Activated CD4-positive, alpha-beta T cell treated with anti-CD3 and anti-CD28 coated beads, Interleukin-2, amount 10 ng/mL, durations not matched to agents 7 days and 5 days (primary cell): ENCODE results near the gene DHRS7C. TPM values are rescaled to one million over a fixed set of nuclear protein-coding genes. Genes with fewer than 3 reads are reported as not detected.

Source experiments
- CTCF ChIA-PET: fragments of 350-600 bp; sonication (Branson Sonifier 250); formaldehyde crosslinking; loops from one replicate; lab custom pipeline; 2021; ENCODE audit warnings: antibody characterized with exemption; lab: Charles Lee
- POLR2A ChIA-PET: fragments of 350-600 bp; sonication (Branson Sonifier 250); formaldehyde crosslinking; loops from one replicate; lab custom pipeline; 2021; ENCODE audit warnings: antibody characterized with exemption; lab: Charles Lee
- DNase-seq: peaks from one replicate; pipeline ENCODE4 v3.0.0-alpha.2; 2020
- H3K27ac Mint-ChIP-seq: one replicate; pipeline ENCODE4 v1.8.0; 2021; ENCODE audit warnings: mild to moderate bottlenecking, moderate library complexity, mixed read lengths
- H3K27me3 Mint-ChIP-seq: one replicate; pipeline ENCODE4 v1.8.0; 2021; ENCODE audit warnings: mixed read lengths
- H3K36me3 Mint-ChIP-seq: one replicate; pipeline ENCODE4 v1.8.0; 2021; ENCODE audit warnings: low read depth, mixed read lengths
- H3K4me1 Mint-ChIP-seq: one replicate; pipeline ENCODE4 v1.8.0; 2021; ENCODE audit warnings: mixed read lengths
- H3K4me3 Mint-ChIP-seq: one replicate; pipeline ENCODE4 v1.8.0; 2021; ENCODE audit warnings: mild to moderate bottlenecking, moderate library complexity, mixed read lengths
- H3K9me3 Mint-ChIP-seq: one replicate; pipeline ENCODE4 v1.8.0; 2021; ENCODE audit warnings: mixed read lengths
- total RNA-seq, 2 experiments: library from RNA; stranded (reverse); gene quantifications; one replicate each; pipeline ENCODE4 v1.2.3, GENCODE V29; 2021

The DHRS7C gene
- total RNA-seq, 2 experiments from 2014 or later = not detected

DNA sequence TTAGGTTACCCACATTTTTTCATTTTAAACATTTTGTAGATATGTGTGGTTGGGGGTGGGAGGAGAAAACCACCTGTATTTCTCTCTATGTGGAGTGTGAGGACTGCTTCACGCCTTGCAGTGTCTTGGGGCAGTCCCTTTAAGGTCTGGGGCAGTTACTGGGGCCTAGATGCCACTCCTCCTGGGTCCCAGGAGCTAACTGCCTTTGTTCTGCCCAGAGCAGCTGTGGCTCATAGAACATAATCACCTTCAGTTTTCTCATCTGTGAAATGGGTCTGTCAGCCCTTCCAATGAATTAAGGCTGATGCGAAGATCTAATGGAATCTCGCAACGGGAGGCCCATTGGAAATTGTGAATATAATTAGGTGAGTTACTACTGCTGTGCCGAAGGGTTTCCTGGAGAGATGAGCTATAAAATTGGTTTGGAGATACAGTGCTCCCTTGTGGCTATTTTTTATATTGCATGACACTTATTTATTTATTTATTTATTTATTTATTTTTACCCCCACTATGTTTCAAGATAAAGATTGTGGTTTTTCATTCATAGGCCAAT is 22.9 kb downstream of the DHRS7C start:
- no peak overlapping the region for H3K4me3 Mint-ChIP-seq
- no peaks in the 10 kb centered on the region for H3K27me3 Mint-ChIP-seq
- ChIA-PET CTCF (interaction anchor here (0.7 to 1.3 kb wide), 3 partner anchors 10 to 47 kb away, joined by 3 read pairs; no protein-coding TSS in a partner anchor), POLR2A (interaction anchor here (0.6 kb wide), 1 partner anchor 87 kb away, joined by 3 read pairs; no protein-coding TSS in a partner anchor)
- no peaks in the 10 kb centered on the region for H3K36me3 Mint-ChIP-seq
- no peaks in the 10 kb centered on the region for H3K4me1 Mint-ChIP-seq
- no peaks in the 10 kb centered on the region for H3K9me3 Mint-ChIP-seq
- no peak for DNase-seq
- H3K27ac Mint-ChIP-seq = no peak overlapping the region

- CTCF ChIA-PET = interaction anchor here (1.3 kb wide), 1 partner anchor 11 kb away, joined by 3 read pairs; no protein-coding TSS in a partner anchor
- Mint-ChIP-seq H3K4me3 (no peak overlapping the region), H3K4me1 (no peaks in the 10 kb centered on the region), H3K27me3 (no peaks in the 10 kb centered on the region), H3K27ac (no peak overlapping the region), H3K36me3 (no peaks in the 10 kb centered on the region), H3K9me3 (no peaks in the 10 kb centered on the region)
- DNase-seq = no peak
- POLR2A ChIA-PET = no interaction called here
These were observed 23.9 kb downstream of the DHRS7C start for GRCh38 chr17:9767432-9767991.

DNA sequence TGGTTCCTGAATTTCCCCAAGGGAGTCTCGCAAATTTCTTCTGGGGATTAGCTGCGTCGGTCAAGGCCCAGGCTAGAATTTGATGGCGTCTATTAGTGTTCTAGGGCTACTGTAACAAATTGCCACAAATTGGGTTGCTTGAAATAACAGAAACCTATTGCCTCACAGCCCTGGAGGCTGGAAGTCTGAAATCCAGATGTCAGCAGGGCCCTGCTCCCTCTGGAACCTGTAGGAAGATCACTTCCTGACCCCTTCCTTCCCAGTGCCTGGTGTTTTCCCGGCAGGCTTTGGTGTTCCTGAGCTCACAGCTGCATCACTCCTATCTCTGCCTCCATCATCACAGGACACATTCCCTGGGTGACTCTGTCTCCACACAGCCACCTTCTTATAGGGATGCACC is 24.4 kb downstream of the DHRS7C start:
- no peak overlapping the region for H3K4me3 Mint-ChIP-seq
- no peak for DNase-seq
- no peaks in the 10 kb centered on the region for H3K9me3 Mint-ChIP-seq
- ChIA-PET POLR2A (no interaction called here), CTCF (no interaction called here)
- H3K36me3 Mint-ChIP-seq = no peaks in the 10 kb centered on the region
- no peaks in the 10 kb centered on the region for H3K4me1 Mint-ChIP-seq
- no peak overlapping the region for H3K27ac Mint-ChIP-seq
- H3K27me3 Mint-ChIP-seq = no peaks in the 10 kb centered on the region

- no peak overlapping the region for H3K4me3 Mint-ChIP-seq
- CTCF ChIA-PET = no interaction called here
- POLR2A ChIA-PET = no interaction called here
- no peaks in the 10 kb centered on the region for H3K4me1 Mint-ChIP-seq
- no peaks in the 10 kb centered on the region for H3K27me3 Mint-ChIP-seq
- H3K9me3 Mint-ChIP-seq = no peaks in the 10 kb centered on the region
- no peaks in the 10 kb centered on the region for H3K36me3 Mint-ChIP-seq
- no peak for DNase-seq
- no peak overlapping the region for H3K27ac Mint-ChIP-seq
These were observed 26.1 kb downstream of the DHRS7C start for GRCh38 chr17:9765322-9765721.

- ChIA-PET CTCF (no interaction called here), POLR2A (no interaction called here)
- H3K36me3 Mint-ChIP-seq = no peaks in the 10 kb centered on the region
- H3K27me3 Mint-ChIP-seq = no peaks in the 10 kb centered on the region
- no peak for DNase-seq
- H3K4me3 Mint-ChIP-seq = no peak overlapping the region
- no peaks in the 10 kb centered on the region for H3K9me3 Mint-ChIP-seq
- no peaks in the 10 kb centered on the region for H3K4me1 Mint-ChIP-seq
- no peak overlapping the region for H3K27ac Mint-ChIP-seq
These were observed 27.7 kb downstream of the DHRS7C start for GRCh38 chr17:9763643-9764042.

GRCh38 chr17:9760266-9760665 is 31.1 kb downstream of the DHRS7C start:
- POLR2A ChIA-PET = no interaction called here
- H3K4me3 Mint-ChIP-seq = no peak overlapping the region
- no peaks in the 10 kb centered on the region for H3K9me3 Mint-ChIP-seq
- H3K27ac Mint-ChIP-seq = no peak overlapping the region
- no peak for DNase-seq
- no peaks in the 10 kb centered on the region for H3K4me1 Mint-ChIP-seq
- H3K27me3 Mint-ChIP-seq = no peaks in the 10 kb centered on the region
- no peaks in the 10 kb centered on the region for H3K36me3 Mint-ChIP-seq
- CTCF ChIA-PET = no interaction called here

DNA sequence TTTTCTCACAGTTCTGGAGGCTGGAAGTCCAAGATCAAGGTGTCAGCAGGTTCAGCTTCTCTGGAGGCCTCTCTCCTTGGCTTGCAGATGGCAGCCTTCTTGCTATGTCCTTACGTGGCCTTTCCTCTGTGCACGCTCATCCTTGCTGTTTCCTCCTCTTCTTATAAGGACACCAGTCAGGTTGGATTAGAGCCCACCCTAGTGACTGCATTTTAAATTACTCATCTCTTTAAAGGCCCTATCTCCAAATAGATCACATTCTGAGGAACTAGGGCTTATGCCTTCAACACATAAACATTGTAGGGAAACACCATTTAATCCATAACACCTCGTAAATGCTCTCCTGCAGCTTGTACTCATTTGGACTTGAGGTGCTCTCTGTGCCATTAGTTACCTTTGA is 36.3 kb downstream of the DHRS7C start:
- Mint-ChIP-seq H3K4me1 (no peaks in the 10 kb centered on the region), H3K36me3 (no peaks in the 10 kb centered on the region), H3K27ac (no peak overlapping the region), H3K9me3 (no peaks in the 10 kb centered on the region), H3K27me3 (peaks cover 5% of the 10 kb centered on the region), H3K4me3 (no peak overlapping the region)
- CTCF ChIA-PET = no interaction called here
- POLR2A ChIA-PET = no interaction called here
- DNase-seq = no peak

- Mint-ChIP-seq H3K36me3 (no peaks in the 10 kb centered on the region), H3K27me3 (peaks cover 9% of the 10 kb centered on the region), H3K27ac (no peak overlapping the region), H3K4me1 (no peaks in the 10 kb centered on the region), H3K9me3 (no peaks in the 10 kb centered on the region), H3K4me3 (no peak overlapping the region)
- ChIA-PET CTCF (interaction anchor here (0.5 to 0.6 kb wide), 2 partner anchors 18 to 1149 kb away, joined by 3 read pairs; no protein-coding TSS in a partner anchor), POLR2A (no interaction called here)
- DNase-seq = no peak
These were observed 40.9 kb downstream of the DHRS7C start for GRCh38 chr17:9750524-9750923.

GRCh38 chr17:9729735-9730420 is 61.5 kb downstream of the DHRS7C start:
- Mint-ChIP-seq H3K36me3 (no peaks in the 10 kb centered on the region), H3K27me3 (no peaks in the 10 kb centered on the region), H3K9me3 (no peaks in the 10 kb centered on the region), H3K27ac (no peak overlapping the region), H3K4me3 (no peak overlapping the region), H3K4me1 (no peaks in the 10 kb centered on the region)
- CTCF ChIA-PET = no interaction called here
- DNase-seq = no peak
- POLR2A ChIA-PET = no interaction called here

DNA sequence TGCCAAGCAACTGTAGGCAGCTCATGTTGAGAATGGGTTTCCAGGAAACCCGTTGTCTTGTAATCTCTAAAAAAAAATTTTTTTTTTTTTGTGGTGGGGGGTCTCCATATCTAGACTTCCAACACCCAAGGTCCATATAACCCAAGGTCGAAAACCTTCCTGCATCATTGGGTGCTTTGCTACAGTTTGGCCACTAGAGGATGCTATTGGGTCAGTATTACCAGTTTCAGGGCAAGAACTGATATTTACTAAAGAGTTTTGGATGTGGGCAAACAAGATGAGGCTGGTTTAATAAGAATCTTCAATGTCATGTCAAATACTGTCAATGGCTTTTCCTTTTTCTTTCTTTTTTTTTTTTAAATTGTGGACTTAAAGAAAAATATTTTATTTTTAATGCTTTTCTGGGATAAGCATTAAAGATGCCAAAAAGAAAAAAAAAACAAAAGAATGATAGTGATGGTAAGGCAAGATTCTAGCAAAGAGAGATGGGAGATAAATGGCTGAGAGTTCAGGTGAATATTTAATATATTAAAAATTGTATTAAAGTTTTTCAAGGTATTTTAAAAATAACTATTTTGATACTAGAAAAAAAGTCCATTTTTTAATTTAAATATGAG is 62.2 kb downstream of the DHRS7C start:
- Mint-ChIP-seq H3K4me3 (no peak overlapping the region), H3K4me1 (no peaks in the 10 kb centered on the region), H3K36me3 (no peaks in the 10 kb centered on the region), H3K27ac (no peak overlapping the region), H3K27me3 (no peaks in the 10 kb centered on the region), H3K9me3 (no peaks in the 10 kb centered on the region)
- POLR2A ChIA-PET = no interaction called here
- peak; percentile 24 for DNase-seq
- CTCF ChIA-PET = no interaction called here

- no peaks in the 10 kb centered on the region for H3K4me1 Mint-ChIP-seq
- CTCF ChIA-PET = no interaction called here
- POLR2A ChIA-PET = no interaction called here
- no peaks in the 10 kb centered on the region for H3K9me3 Mint-ChIP-seq
- DNase-seq = no peak
- H3K27me3 Mint-ChIP-seq = no peaks in the 10 kb centered on the region
- no peaks in the 10 kb centered on the region for H3K36me3 Mint-ChIP-seq
- no peak overlapping the region for H3K4me3 Mint-ChIP-seq
- no peak overlapping the region for H3K27ac Mint-ChIP-seq
These were observed 62.8 kb downstream of the DHRS7C start for GRCh38 chr17:9728564-9728963.

DNA sequence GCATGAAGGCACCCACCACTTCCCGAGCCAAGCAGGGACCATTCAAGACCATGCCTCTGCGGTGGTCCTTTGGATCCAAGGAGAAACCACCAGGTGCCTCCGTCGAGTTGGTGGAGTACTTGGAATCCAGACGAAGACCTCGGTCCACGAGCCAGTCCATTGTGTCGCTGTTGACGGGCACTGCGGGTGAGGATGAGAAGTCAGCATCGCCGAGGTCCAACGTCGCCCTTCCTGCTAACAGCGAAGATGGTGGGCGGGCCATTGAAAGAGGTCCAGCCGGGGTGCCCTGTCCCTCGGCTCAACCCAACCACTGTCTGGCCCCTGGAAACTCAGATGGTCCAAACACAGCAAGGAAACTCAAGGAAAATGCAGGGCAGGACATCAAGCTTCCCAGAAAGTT is 63.4 kb downstream of the DHRS7C start:
- Mint-ChIP-seq H3K27ac (no peak overlapping the region), H3K4me1 (no peaks in the 10 kb centered on the region), H3K9me3 (no peaks in the 10 kb centered on the region), H3K4me3 (no peak overlapping the region), H3K27me3 (no peaks in the 10 kb centered on the region), H3K36me3 (no peaks in the 10 kb centered on the region)
- ChIA-PET CTCF (no interaction called here), POLR2A (no interaction called here)
- no peak for DNase-seq

DNA sequence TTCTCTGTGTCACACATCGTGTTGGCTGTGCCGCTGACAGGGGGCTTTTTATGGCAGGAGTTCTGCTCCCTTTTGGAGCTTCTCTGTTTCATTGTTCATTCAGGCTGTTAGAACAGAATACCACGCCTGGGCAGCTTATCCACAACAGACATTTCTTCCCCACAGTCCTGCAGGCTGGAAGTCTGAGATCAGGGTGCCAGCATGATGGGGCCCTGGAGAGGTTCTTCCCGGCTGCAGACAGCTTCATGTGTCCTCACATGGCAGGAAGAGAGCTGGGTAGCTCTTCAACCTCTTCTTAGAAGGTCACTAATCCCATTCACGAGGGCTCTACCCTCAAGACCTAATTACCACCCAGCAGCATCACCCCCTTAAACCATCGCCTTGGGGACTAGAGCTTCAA is 65.1 kb downstream of the DHRS7C start:
- H3K27ac Mint-ChIP-seq = no peak overlapping the region
- no peaks in the 10 kb centered on the region for H3K27me3 Mint-ChIP-seq
- H3K36me3 Mint-ChIP-seq = no peaks in the 10 kb centered on the region
- POLR2A ChIA-PET = no interaction called here
- DNase-seq = no peak
- H3K9me3 Mint-ChIP-seq = no peaks in the 10 kb centered on the region
- CTCF ChIA-PET = interaction anchor here (0.6 kb wide), 2 partner anchors 108 to 1477 kb away, joined by 3 read pairs; no protein-coding TSS in a partner anchor
- no peak overlapping the region for H3K4me3 Mint-ChIP-seq
- H3K4me1 Mint-ChIP-seq = no peaks in the 10 kb centered on the region
